ENCODE measurements around the gene MGMT.

DNA sequence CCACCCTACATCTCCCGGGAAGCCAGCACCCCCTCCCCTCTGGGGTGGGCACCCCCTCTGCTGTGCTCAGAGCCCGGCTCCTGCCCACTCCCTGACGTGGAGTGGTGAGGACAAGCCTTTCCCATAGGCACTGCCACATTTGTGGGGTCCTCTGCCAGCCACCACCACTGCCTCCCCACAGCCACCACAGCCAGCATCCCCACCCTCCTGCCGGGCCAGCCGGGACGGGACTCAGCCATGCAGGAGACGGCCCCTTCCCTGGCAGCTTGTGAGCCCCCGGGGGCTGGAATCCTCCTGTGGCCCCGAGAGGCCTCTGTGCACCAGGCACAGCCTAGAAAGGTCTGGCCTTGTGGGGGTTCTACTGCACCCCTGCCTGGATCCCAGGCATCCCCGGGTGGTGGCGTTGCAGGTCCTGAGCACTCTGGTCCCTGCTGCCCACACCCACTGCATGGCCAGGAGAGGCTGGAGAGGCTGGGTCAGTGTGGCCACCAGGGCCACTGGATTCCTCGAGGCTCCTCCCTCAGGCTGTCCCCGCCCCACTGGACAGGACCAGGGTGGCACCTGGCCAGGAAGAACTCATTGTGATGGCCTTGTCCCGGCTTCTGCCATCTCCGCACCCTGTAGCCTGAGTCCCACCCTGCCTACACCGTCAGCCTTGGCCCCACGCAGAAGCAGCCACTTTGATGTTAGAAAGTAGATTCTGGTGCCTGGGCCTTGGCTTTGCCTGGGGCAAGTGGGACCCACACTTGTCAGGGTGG is 349.0 kb downstream of the MGMT start:
- no peak for TF ChIP-seq POLR2AphosphoS5 (IDR thresholded peaks at IDR 0.05; ENCODE audit: insufficient read depth, low read depth, low read length)
- no peak for TF ChIP-seq MYC (IDR thresholded peaks at IDR 0.05; ENCODE audit: low read depth, low read length)
- no peak for TF ChIP-seq CTCF (IDR thresholded peaks at IDR 0.05; ENCODE audit: extremely low read depth in 1 of 2, insufficient read depth in 1 of 2, low read depth in 1 of 2, low read length in 2 of 2)
- no peak for TF ChIP-seq EZH2 (IDR thresholded peaks at IDR 0.05; ENCODE audit: borderline replicate concordance, low read depth, low read length, severe bottlenecking)
- TF ChIP-seq, protein P1, sequence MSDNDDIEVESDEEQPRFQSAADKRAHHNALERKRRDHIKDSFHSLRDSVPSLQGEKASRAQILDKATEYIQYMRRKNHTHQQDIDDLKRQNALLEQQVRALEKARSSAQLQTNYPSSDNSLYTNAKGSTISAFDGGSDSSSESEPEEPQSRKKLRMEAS (IDR thresholded peaks at IDR 0.05; ENCODE audit: insufficient read depth, insufficient read length), result no peak
- TF ChIP-seq POLR2A (IDR thresholded peaks at IDR 0.05; ENCODE audit: low read depth, low read length), result no peak
- no peak for TF ChIP-seq FOS (IDR thresholded peaks at IDR 0.05; ENCODE audit: borderline replicate concordance, insufficient read depth, low read length)
- TF ChIP-seq GATA2 (IDR thresholded peaks at IDR 0.05; ENCODE audit: insufficient read depth, insufficient read length, low read depth, low read length), result no peak
- TF ChIP-seq JUN (IDR thresholded peaks at IDR 0.05; ENCODE audit: borderline replicate concordance, insufficient read depth, insufficient read length, low read depth), result no peak
